Measurements from ENCODE around the gene SLC5A3.

The SLC5A3 gene

DNA sequence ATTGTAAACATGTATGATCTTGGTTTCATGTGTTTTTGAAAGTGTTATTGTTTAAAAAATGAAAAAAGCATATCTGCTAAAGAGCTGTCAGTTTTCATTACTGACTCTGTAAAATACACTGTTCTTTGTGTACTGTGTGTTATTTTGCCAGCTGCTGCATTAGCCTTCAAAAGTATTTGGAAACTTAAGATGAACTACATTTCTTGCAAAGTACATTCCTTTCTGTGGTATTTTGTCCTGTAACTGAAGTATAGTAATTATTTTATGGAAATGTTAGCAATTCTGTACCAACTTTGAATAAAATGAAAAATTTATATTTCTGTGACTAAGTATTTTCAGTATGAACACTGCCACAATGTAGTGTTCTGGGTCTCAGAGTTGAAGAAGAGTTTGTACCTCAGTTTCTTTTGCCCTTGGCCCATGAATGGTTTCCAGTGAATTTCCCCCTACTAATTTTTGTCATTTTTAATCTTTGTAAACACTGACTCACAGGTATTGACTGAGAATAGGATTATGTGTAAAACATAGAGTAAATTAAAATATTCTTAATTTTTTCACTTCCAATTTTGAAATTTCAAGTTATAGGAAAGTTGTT, 32.7 kb downstream of the SLC5A3 start:
- DNase-seq = no peak

GRCh38 chr21:34107606-34108005, 34.2 kb downstream of the SLC5A3 start:
- no peak for DNase-seq

DNA sequence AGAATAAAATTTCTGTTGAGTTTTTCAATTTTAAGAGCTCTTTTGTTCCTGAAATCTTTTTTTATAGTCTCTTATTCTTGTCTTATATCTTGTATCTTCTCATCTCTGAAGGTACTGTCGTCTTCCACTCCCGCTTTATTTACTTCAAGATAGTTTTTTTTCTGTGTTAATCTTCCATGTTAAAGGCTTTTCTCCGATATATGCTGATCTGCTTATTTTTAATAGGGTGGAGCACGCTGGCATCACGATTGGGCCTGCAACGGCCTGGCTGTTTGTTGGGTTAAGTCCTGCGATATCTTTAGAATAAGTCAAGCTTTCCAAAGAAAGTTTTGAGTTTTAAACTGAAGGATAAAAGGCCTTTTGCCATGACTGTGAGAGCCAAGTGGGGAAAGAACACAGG, 35.7 kb downstream of the SLC5A3 start:
- no peak for DNase-seq

- DNase-seq = no peak
These were observed 37.3 kb downstream of the SLC5A3 start for GRCh38 chr21:34110594-34111202.

GRCh38 chr21:34112316-34113033, 39.1 kb downstream of the SLC5A3 start:
- DNase-seq = no peak

- no peak for DNase-seq
These were observed 40.5 kb downstream of the SLC5A3 start for GRCh38 chr21:34113842-34114241.

GRCh38 chr21:34115160-34115559, 41.8 kb downstream of the SLC5A3 start:
- DNase-seq = no peak

DNA sequence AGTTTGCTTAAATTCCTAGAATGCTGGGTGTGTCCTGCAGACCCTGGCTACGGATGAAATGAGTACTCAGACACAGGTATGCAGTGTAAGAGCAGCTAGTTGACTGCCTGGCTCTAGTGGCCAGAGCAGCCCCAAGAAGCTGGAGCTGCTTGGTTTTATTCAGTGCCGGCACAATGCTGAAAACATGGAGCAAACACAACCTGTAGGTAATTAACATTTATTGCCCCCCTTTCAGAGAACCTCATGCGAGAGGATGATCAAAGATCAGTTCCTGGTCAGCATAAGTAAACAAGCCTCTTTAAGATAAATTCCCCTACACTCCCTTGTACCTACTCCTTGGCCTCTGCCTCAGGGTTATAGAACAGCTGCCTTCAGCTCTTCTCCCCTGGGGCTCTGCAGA, 43.2 kb downstream of the SLC5A3 start:
- no peak for DNase-seq

DNA sequence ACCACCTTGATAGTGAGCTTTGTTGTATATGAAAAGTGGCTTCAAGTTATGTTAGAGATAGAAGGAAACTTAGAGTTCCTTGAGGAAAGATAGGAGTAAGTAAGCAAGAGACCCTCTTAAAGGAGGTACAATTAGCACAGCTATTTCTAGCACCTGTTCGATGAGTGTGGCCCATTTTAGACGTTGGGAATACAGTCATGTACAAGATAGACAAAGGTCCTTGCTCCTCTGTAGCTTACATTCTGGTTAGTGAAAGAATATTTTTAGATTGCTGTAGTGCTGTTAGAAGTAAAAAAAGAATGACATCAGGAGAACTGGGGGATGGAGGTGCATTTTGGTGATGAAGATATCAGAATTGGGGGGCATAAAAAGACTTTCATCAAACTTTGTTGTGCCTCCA, 47.5 kb downstream of the SLC5A3 start:
- DNase-seq = no peak

DNA sequence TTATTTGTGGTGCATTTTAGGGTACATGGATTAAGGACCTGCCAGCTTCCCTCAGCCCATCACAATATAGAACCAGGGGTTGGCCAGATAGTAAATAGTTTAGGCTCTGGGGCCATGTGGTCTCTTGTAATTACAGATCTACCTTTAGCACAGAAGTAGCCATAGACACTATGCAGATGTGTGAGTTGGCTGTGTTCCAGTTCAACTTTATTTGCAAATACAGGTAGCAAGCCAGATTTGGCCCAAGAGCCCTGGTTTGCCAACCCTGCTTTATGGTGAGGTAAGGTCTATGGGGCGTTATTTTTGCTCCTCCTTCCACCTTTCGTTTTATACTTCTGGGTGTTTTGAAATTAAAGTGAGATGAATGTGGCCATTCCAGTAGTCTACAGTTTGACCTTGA, 48.7 kb downstream of the SLC5A3 start:
- no peak for DNase-seq

Data from cerebellar nuclear complex (tissue), 1 donor.